Measurements from ENCODE around the gene HHAT.

DNA sequence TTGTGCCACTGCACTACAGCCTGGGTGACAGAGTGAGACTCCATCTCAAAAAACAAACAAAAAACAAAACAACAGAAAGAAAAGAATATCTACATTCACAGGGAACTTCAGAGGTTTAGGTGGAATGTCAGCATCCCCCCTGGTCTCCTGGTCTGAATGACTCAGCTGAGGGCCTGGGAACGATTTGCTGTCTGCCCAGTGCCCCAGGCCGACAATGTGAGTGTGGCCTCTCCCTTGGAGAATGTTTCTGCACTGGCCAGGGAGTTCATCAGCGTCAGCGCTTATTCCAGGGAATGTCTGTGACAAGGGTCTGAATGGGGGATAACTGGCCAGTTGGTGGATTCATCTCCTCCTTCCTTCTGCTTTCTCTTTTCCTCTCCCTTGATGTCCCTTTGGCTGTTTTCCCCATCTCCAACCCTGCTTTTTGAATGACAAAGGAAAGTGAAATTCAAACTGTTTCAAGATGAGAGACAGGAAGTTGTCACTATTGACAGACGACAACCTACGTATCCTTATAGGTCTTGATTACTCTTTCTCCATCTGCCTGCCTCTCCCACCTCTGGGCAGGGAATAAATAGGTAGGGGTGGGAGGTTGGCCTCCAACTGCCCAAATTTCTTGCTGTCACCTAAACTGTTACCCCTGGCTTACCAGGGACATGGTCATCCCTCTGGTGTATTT lies 213.1 kb downstream of the HHAT start:
- no peak for TF ChIP-seq ZNF274 (IDR thresholded peaks at IDR 0.05; ENCODE audit: low read depth, low read length)
- no peak for TF ChIP-seq YY1 (IDR thresholded peaks at IDR 0.05; ENCODE audit: insufficient read depth, insufficient read length)
